Fibroblast of villous mesenchyme (primary cell): ENCODE results near the gene SCART1. TPM values are rescaled to one million over a fixed set of nuclear protein-coding genes. Genes with fewer than 3 reads are reported as not detected.
"Not testable (repeated sequence)": the region's sequence is repeated elsewhere in the genome, so short reads cannot be mapped to it uniquely, and the experiment has no call there.

ENCODE experiments used
- DNase-seq: peaks from one replicate; pipeline ENCODE4 v3.0.0-alpha.2; 2010; ENCODE audit warnings: low read depth
- H3K4me3 ChIP-seq: 2 replicates; pipeline ENCODE4 v1.5.1; 2011; ENCODE audit warnings: low read depth, mild to moderate bottlenecking, low read length
- total RNA-seq: library from RNA; depleted of rRNA; stranded (reverse); fragments of >200 nt; gene quantifications from 2 replicates; pipeline ENCODE4 v1.2.3, GENCODE V29; 2012
- TF ChIP-seq, protein P1 (sequence below): IDR thresholded peaks from 2 replicates; pipeline ENCODE4 v1.5.1; 2012; ENCODE audit warnings: low read depth, mild to moderate bottlenecking, low read length; ENCODE audit not compliant: insufficient read depth

Gene SCART1
- total RNA-seq: 2.6 and 4.2 TPM in 2 replicates

DNA sequence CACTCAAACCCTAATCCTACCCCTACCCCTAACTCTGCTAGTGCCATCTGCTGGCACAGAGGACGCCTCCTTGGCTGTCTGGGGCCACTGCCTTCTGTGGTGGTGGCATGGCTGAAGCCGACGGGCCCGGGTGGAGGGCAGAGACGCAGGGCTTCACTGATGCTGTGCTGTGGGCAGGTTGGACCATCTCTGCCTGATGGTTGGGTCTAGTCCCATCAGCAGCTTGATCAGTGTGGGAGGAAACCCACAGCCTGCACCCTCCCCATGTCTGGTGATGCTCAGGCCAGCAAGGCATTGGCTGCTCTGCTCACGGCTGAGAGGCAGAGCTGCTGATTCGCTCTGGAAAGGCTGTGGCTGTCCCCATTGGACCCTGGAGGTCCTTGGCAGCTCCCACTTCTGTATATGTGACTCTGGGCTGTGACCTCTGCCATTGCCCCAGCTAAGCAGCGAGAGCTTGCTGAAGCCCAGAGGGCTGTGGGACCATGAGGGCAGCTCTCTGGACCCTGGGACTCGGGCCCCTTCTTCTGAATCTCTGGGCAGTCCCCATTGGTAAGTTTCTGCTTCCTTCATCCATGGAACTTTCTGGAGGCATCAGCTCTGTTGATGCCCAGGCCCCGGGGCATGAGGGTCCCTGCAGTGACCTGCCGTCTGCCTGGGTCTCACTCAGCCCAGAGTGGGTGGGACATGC lies at the start of gene SCART1:
Gene SCART1, plus strand, starts transcription at position 430 of the 688 bp plus-strand sequence. Its CDS starts 53 bp downstream, at position 483.
- no peak for DNase-seq
- TF ChIP-seq, protein P1, sequence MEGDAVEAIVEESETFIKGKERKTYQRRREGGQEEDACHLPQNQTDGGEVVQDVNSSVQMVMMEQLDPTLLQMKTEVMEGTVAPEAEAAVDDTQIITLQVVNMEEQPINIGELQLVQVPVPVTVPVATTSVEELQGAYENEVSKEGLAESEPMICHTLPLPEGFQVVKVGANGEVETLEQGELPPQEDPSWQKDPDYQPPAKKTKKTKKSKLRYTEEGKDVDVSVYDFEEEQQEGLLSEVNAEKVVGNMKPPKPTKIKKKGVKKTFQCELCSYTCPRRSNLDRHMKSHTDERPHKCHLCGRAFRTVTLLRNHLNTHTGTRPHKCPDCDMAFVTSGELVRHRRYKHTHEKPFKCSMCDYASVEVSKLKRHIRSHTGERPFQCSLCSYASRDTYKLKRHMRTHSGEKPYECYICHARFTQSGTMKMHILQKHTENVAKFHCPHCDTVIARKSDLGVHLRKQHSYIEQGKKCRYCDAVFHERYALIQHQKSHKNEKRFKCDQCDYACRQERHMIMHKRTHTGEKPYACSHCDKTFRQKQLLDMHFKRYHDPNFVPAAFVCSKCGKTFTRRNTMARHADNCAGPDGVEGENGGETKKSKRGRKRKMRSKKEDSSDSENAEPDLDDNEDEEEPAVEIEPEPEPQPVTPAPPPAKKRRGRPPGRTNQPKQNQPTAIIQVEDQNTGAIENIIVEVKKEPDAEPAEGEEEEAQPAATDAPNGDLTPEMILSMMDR: no peak
- H3K4me3 ChIP-seq: no peak within 1 kb of the TSS

DNA sequence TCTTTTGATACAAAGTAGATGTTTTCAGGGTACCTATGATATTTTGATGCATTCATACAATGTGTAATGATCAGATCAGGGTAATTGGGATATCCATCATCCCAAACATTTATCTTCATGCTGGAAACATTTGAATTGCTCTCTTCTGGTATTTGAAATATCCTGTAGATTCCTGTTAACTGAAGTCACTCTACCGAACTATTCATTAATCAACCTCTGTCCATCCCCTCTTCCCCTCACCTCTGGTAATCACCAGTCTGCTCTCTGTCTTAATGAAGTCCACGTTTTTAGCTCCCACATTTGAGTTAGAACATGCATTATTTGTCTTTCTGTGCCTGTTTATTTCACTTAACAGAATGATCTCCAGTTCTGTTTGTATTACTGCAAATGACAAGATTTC lies 48.5 kb upstream of the SCART1 start:
- H3K4me3 ChIP-seq: no peak overlapping the region
- DNase-seq: no peak
- TF ChIP-seq, protein P1: no peak

DNA sequence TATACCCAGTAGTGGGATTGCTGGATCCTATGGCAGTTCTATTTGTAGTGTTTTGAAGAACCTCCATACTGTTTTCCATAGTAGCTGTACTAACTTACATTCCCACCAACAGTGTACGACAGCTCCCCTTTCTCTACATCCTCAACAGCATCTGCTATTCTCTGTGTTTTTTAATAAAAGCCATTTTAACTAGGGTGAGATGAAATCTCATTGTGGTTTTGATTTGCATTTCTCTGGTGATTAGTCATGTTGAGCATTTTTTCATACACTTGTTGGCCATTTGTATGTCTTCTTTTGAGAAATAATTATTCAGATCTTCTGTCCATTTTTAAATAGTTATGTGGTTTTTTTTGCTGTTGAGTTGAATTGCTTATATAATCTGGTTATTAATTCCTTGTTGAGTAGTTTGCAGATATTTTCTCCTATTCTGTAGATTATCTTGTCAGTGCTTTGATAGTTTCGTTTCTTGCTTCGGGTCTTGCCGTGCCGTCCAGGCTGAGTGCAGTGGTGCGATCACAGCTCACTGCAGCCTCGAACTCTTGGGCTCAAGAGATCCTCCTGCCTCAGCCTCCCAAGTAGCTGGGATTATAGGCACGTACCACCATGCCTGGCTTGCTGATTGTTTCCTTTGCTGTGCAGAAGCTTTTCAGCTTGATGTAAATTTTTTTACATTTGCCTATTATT lies 47.8 kb upstream of the SCART1 start:
- H3K4me3 ChIP-seq: no peak overlapping the region
- DNase-seq: peak; percentile 20

DNA sequence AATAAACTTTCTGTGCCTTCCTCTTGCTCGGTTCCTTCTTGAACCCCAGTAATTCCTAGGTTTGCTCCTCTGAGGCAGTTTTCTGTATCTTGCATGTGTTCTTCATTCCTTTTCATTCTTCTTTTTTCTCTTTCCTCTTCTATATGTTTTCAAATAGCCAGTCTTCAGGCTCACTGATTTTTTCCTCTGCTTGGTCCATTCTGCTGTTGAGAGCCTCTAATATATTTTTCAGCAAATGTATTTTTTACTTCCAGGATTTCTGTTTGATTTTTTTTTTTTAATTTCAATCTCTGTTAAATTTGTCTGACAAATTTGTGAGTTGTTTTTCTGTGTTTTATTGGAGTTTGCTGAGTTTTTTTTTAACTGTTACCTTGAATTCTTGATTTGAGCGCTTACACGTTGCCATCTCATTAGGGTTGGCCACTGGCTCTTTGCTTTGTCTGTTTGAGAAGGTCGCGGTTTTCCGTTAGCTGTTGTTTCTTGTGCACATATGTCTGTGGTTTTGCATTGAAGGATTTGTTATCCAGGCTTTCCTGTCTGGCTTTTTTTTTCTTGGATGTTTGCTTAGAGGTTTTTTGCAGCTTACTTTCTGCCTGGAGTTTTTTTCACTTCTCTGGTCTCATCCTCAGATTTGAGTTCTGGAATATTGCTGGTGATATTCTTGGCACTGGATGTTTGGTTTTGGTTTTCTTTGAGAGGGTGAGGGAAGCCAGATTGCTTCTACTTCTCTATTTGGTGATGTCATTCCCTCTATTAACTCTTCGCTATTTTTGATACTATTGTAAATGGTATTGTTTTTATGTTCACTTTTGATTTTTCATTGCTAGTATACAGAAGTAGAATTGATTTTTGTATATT lies 42.0 kb upstream of the SCART1 start:
- TF ChIP-seq, protein P1: no peak
- no peak overlapping the region for H3K4me3 ChIP-seq
- DNase-seq: no peak

More for the DNA sequence above, 47.8 kb upstream of the SCART1 start:
- TF ChIP-seq, protein P1: no peak

DNA sequence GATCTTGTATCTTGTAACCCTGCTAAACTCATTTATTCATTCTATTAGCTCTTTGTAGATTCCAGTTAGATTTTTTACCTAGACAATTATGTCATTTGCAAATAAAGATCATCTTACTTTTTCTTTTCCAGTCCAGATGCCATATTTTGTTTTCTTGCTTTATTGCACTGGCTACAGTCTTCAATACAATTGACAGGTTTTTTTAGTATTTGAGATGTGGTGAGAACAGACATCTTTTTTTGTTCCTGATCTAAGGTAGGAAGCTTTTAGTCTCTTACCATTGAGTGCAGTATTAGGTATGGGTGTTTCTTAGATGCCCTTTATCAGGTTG lies 41.4 kb upstream of the SCART1 start:
- TF ChIP-seq, protein P1: no peak
- no peak for DNase-seq
- no peak overlapping the region for H3K4me3 ChIP-seq

DNA sequence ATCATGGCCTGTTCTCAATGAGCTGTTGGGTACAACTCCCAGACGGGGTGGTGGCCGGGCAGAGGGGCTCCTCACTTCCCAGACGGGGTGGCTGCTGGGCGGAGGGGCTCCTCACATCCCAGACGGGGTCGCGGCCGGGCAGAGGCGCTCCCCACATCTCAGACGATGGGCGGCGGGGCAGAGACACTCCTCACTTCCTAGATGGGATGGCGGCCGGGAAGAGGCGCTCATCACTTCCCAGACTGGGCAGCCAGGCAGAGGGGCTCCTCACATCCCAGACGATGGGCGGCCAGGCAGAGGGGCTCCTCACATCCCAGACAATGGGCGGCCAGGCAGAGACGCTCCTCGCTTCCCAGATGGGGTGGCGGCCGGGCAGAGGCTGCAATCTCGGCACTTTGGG lies 39.3 kb upstream of the SCART1 start:
- not testable (repeated sequence) for DNase-seq, H3K4me3 ChIP-seq

DNA sequence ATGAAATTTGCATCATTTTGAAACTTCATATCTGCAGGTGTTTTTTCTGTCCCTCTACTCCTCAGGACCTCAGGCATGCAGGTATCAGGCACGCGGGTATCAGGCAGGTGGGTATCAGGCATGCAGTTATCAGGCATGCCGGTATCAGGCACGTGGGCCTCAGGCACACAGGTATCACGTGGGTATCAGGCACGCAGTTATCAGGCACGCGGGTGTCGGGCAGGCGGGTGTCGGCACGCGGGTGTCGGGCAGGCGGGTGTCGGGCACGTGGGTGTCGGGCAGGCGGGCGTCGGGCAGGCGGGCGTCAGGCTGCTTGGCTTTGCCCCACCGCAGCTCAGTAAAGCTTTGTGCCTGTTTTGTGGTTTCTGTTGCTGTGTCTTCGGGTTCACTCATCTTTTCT lies 38.0 kb upstream of the SCART1 start:
- DNase-seq: no peak
- no peak overlapping the region for H3K4me3 ChIP-seq
- TF ChIP-seq, protein P1: no peak
